ENCODE results near the gene RBM38.

The RBM38 gene

GRCh38 chr20:57391439-57392301, 474 bp downstream of the RBM38 start:
- peak; percentile 67 for DNase-seq (ENCODE audit: low spot score)

- no peak for DNase-seq (ENCODE audit: low spot score)
Observed at GRCh38 chr20:57392512-57393271, 1.5 kb downstream of the RBM38 start.

- no peak for DNase-seq (ENCODE audit: low spot score)
Observed at GRCh38 chr20:57393321-57394120, 2.3 kb downstream of the RBM38 start.

GRCh38 chr20:57394121-57395082, 3.2 kb downstream of the RBM38 start:
- DNase-seq (ENCODE audit: low spot score): no peak

GRCh38 chr20:57395111-57395966, 4.1 kb downstream of the RBM38 start:
- no peak for DNase-seq (ENCODE audit: low spot score)

GRCh38 chr20:57396212-57396983, 5.2 kb downstream of the RBM38 start:
- no peak for DNase-seq (ENCODE audit: low spot score)

GRCh38 chr20:57396984-57397692, 5.9 kb downstream of the RBM38 start:
- DNase-seq (ENCODE audit: low spot score): no peak

GRCh38 chr20:57397693-57398108, 6.5 kb downstream of the RBM38 start:
- DNase-seq (ENCODE audit: low spot score): no peak

- DNase-seq (ENCODE audit: low spot score): no peak
Observed at GRCh38 chr20:57398231-57398821, 7.1 kb downstream of the RBM38 start.

GRCh38 chr20:57398901-57399535, 7.8 kb downstream of the RBM38 start:
- DNase-seq (ENCODE audit: low spot score): no peak

GRCh38 chr20:57399587-57400155, 8.5 kb downstream of the RBM38 start:
- no peak for DNase-seq (ENCODE audit: low spot score)

GRCh38 chr20:57400231-57400701, 9.1 kb downstream of the RBM38 start:
- no peak for DNase-seq (ENCODE audit: low spot score)

GRCh38 chr20:57400821-57401564, 9.8 kb downstream of the RBM38 start:
- no peak for DNase-seq (ENCODE audit: low spot score)

- no peak for DNase-seq (ENCODE audit: low spot score)
Observed at GRCh38 chr20:57401565-57401918, 10.3 kb downstream of the RBM38 start.

- no peak for DNase-seq (ENCODE audit: low spot score)
Observed at GRCh38 chr20:57402206-57403125, 11.3 kb downstream of the RBM38 start.

- DNase-seq (ENCODE audit: low spot score): no peak
Observed at GRCh38 chr20:57403216-57403615, 12.0 kb downstream of the RBM38 start.

Measured in D341Med (cell line).